CD4-positive, alpha-beta T cell (primary cell): ENCODE measurements around the gene STARD3. TPM values are rescaled to one million over a fixed set of nuclear protein-coding genes. Genes with fewer than 3 reads are reported as not detected.

Source experiments
- ATAC-seq: fragments of 200-7000 bp; cut with Tn5 transposase; one replicate; pipeline ENCODE4 v1.10.0; 2022; ENCODE audit warnings: mild to moderate bottlenecking; ENCODE audit not compliant: poor library complexity
- CTCF ChIA-PET: fragments of 350-600 bp; sonication (Branson Sonifier 250); formaldehyde crosslinking; loops from one replicate; lab custom pipeline; 2021; ENCODE audit warnings: antibody characterized with exemption, inconsistent platforms; lab: Charles Lee
- POLR2A ChIA-PET: fragments of 350-600 bp; sonication (Branson Sonifier 250); formaldehyde crosslinking; loops from one replicate; lab custom pipeline; 2021; ENCODE audit warnings: antibody characterized with exemption, inconsistent platforms; lab: Charles Lee
- DNase-seq, 14 experiments: peaks; one replicate each; pipeline ENCODE4 v3.0.0-alpha.2; 2013 to 2020; ENCODE audit warnings: mixed read lengths in 2 of 14
- H3K27ac ChIP-seq, 2 donors: one replicate each; pipeline versions ENCODE4 v1.5.1 to v1.7.0; 2013; ENCODE audit warnings: low read length in 2 of 2, low read depth in 1 of 2, mild to moderate bottlenecking in 1 of 2
- H3K27me3 ChIP-seq, 2 experiments: 1 replicate in 1 of 2; 2 replicates in 1 of 2; pipeline versions ENCODE4 v1.6.1 to v1.7.0; 2013; ENCODE audit warnings: low read length in 2 of 2, control low read depth in 1 of 2, mild to moderate bottlenecking in 1 of 2, moderate library complexity in 1 of 2; ENCODE audit not compliant: insufficient read depth in 2 of 2, control insufficient read depth in 1 of 2
- H3K36me3 ChIP-seq: one replicate; pipeline ENCODE4 v1.6.1; 2013; ENCODE audit warnings: low read length, control low read depth; ENCODE audit not compliant: insufficient read depth
- H3K4me1 ChIP-seq: one replicate; pipeline ENCODE4 v1.6.1; 2013; ENCODE audit warnings: low read length, control low read depth; ENCODE audit not compliant: insufficient read depth
- H3K4me3 ChIP-seq: one replicate; pipeline ENCODE4 v1.5.1; 2013; ENCODE audit warnings: mild to moderate bottlenecking, low read length, moderate library complexity
- H3K9me3 ChIP-seq, 2 experiments: 1 replicate in 1 of 2; 2 replicates in 1 of 2; pipeline versions ENCODE4 v1.6.1 to v1.7.0; 2013; ENCODE audit warnings: low read length in 2 of 2, mild to moderate bottlenecking in 2 of 2, control low read depth in 1 of 2, moderate library complexity in 1 of 2; ENCODE audit not compliant: control insufficient read depth in 1 of 2, insufficient read depth in 1 of 2
- H3K27ac Mint-ChIP-seq: one replicate; pipeline ENCODE4 v1.8.0; 2020; ENCODE audit warnings: mixed read lengths
- H3K27me3 Mint-ChIP-seq: one replicate; pipeline ENCODE4 v1.8.0; 2021; ENCODE audit warnings: mixed read lengths
- H3K36me3 Mint-ChIP-seq: one replicate; pipeline ENCODE4 v1.8.0; 2021; ENCODE audit warnings: low read depth, mixed read lengths
- H3K4me1 Mint-ChIP-seq: one replicate; pipeline ENCODE4 v1.8.0; 2021; ENCODE audit warnings: low read depth, mixed read lengths
- H3K4me3 Mint-ChIP-seq: one replicate; pipeline ENCODE4 v1.8.0; 2020; ENCODE audit warnings: mild to moderate bottlenecking, mixed read lengths
- H3K9me3 Mint-ChIP-seq: one replicate; pipeline ENCODE4 v1.8.0; 2020; ENCODE audit warnings: mixed read lengths
- intact Hi-C, 2 experiments: fragments of 100-400 bp; cut with DNase I in 1 of 2; cut with micrococcal nuclease in 1 of 2; formaldehyde crosslinking; loops; one replicate each; pipeline versions ENCODE4 v1.15.1 to v1.9.0; 2023 to 2025; cut with DNase I, micrococcal nuclease
- total RNA-seq, 174 experiments: library from RNA in 2 of 174; stranded (reverse) in 2 of 174; gene quantifications; one replicate each; pipeline ENCODE4 v1.2.3 and lab custom pipeline; 2021 to 2026
- TF ChIP-seq, protein P1 (sequence below): fragments of 200-600 bp; IDR thresholded peaks from one replicate; pipeline ENCODE4 v1.8.0; 2022; ENCODE audit warnings: antibody characterized with exemption, mild to moderate bottlenecking

Gene STARD3
- total RNA-seq, 2 experiments from 2014 or later = 96.5 to 99.9 TPM

DNA sequence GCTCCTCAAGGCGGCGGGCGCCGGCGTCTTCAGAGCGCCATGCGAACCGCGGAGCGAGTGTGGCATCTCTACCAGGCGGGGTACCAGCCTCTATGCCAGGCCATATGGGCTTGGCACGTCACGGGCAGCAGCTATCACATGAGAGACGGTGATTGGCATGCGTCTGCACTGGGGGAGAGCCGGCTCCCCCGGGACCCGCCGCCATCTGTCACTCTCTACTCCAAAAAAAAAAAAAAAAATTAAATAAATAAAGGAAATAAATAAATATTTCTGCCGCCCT is 29.2 kb upstream of the STARD3 start, which contains the start of gene NEUROD2:
Gene NEUROD2 (minus strand): TSS at position 70 of the 280 bp plus-strand sequence. CDS start 1,321 bp downstream, outside the sequence.
- Histone ChIP-seq H3K27ac (no peak within 1 kb of the TSS), H3K9me3 (peaks cover 0 to 25% of the 10 kb centered on the region in 2 experiments), H3K36me3 (no peaks in the 10 kb centered on the region), H3K27me3 (peaks cover 55 to 68% of the 10 kb centered on the region in 2 experiments), H3K4me1 (peaks cover 48% of the 10 kb centered on the region), H3K4me3 (no peak within 1 kb of the TSS)
- Mint-ChIP-seq H3K27ac (no peak within 1 kb of the TSS), H3K9me3 (no peaks in the 10 kb centered on the region), H3K4me3 (no peak within 1 kb of the TSS), H3K4me1 (peaks cover 20% of the 10 kb centered on the region), H3K36me3 (no peaks in the 10 kb centered on the region), H3K27me3 (peaks cover 65% of the 10 kb centered on the region)
- no peak for DNase-seq
- intact Hi-C loops = no loop called here
- CTCF ChIA-PET = no interaction called here
- ATAC-seq = no peak
- TF ChIP-seq, protein P1, sequence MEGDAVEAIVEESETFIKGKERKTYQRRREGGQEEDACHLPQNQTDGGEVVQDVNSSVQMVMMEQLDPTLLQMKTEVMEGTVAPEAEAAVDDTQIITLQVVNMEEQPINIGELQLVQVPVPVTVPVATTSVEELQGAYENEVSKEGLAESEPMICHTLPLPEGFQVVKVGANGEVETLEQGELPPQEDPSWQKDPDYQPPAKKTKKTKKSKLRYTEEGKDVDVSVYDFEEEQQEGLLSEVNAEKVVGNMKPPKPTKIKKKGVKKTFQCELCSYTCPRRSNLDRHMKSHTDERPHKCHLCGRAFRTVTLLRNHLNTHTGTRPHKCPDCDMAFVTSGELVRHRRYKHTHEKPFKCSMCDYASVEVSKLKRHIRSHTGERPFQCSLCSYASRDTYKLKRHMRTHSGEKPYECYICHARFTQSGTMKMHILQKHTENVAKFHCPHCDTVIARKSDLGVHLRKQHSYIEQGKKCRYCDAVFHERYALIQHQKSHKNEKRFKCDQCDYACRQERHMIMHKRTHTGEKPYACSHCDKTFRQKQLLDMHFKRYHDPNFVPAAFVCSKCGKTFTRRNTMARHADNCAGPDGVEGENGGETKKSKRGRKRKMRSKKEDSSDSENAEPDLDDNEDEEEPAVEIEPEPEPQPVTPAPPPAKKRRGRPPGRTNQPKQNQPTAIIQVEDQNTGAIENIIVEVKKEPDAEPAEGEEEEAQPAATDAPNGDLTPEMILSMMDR = no peak
- POLR2A ChIA-PET = no interaction called here

GRCh38 chr17:39608142-39608981 is 28.6 kb upstream of the STARD3 start:
- Histone ChIP-seq H3K36me3 (no peaks in the 10 kb centered on the region), H3K4me1 (peaks cover 48% of the 10 kb centered on the region), H3K9me3 (peaks cover 0 to 25% of the 10 kb centered on the region in 2 experiments), H3K27me3 (peaks cover 50 to 62% of the 10 kb centered on the region in 2 experiments), H3K27ac (no peak overlapping the region), H3K4me3 (no peak overlapping the region)
- ChIA-PET POLR2A (no interaction called here), CTCF (no interaction called here)
- TF ChIP-seq, protein P1 = no peak
- DNase-seq = no peak
- Mint-ChIP-seq H3K4me3 (no peak overlapping the region), H3K36me3 (no peaks in the 10 kb centered on the region), H3K4me1 (peaks cover 16% of the 10 kb centered on the region), H3K27me3 (peaks cover 64% of the 10 kb centered on the region), H3K9me3 (no peaks in the 10 kb centered on the region), H3K27ac (no peak overlapping the region)
- no peak for ATAC-seq
- intact Hi-C loops = no loop called here

DNA sequence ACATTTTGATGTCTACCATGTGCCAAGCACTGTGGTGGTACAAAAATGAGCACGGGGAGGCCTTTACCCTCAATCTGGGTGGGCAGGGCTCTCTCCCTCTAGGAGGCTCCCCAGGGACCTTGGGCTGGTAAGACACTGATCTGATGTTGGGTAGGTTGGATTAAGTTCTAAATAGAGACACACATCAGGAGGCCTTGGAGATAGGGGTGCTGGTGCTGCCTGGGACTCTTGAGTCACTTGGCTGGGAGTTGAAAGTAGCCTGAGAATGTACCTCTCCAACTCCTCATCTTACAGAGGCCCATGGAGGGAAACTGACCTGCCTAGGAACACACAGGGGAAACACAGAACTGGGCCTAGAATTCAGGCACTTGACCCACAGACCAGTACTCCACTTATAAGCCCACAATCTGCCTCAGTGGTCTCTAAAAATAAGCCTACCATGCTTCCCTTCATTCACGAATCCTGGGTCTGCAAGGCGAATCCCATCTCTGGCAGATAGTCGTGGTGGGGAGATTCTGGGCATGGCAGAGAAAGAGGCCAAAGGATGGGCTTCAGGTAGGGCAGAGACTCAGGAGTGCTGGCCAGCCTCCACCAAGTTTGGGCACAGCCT is 27.4 kb upstream of the STARD3 start:
- Mint-ChIP-seq H3K4me3 (no peak overlapping the region), H3K27me3 (peaks cover 59% of the 10 kb centered on the region), H3K36me3 (no peaks in the 10 kb centered on the region), H3K27ac (no peak overlapping the region), H3K9me3 (no peaks in the 10 kb centered on the region), H3K4me1 (peaks cover 11% of the 10 kb centered on the region)
- no peak overlapping the region for H3K27ac ChIP-seq
- peaks cover 0 to 25% of the 10 kb centered on the region in 2 experiments for H3K9me3 ChIP-seq
- DNase-seq (no peak), ATAC-seq (no peak)
- no peak overlapping the region for H3K4me3 ChIP-seq
- CTCF ChIA-PET = no interaction called here
- peaks cover 36% of the 10 kb centered on the region for H3K4me1 ChIP-seq
- intact Hi-C loops = no loop called here
- POLR2A ChIA-PET = no interaction called here
- peaks cover 40 to 50% of the 10 kb centered on the region in 2 experiments for H3K27me3 ChIP-seq
- no peaks in the 10 kb centered on the region for H3K36me3 ChIP-seq
- TF ChIP-seq, protein P1 = no peak
